ENCODE data around the gene TP63.

TP63 gene

GRCh38 chr3:189687475-189687874, 56.3 kb downstream of the TP63 start:
- DNase-seq = no peak

GRCh38 chr3:189688262-189688661, 57.1 kb downstream of the TP63 start:
- peak; percentile 52 for DNase-seq

GRCh38 chr3:189689625-189690024, 58.4 kb downstream of the TP63 start:
- peak; percentile 17 for DNase-seq

- DNase-seq = no peak
Measured at GRCh38 chr3:189690237-189690636, 59.0 kb downstream of the TP63 start.

GRCh38 chr3:189690672-189691071, 59.5 kb downstream of the TP63 start:
- DNase-seq = no peak

GRCh38 chr3:189695400-189695799, 64.2 kb downstream of the TP63 start:
- DNase-seq = no peak

GRCh38 chr3:189698811-189699210, 67.6 kb downstream of the TP63 start:
- DNase-seq = no peak

GRCh38 chr3:189699885-189700284, 68.7 kb downstream of the TP63 start:
- DNase-seq = no peak

GRCh38 chr3:189702066-189702646, 71.0 kb downstream of the TP63 start:
- no peak for DNase-seq

GRCh38 chr3:189703865-189704264, 72.7 kb downstream of the TP63 start:
- DNase-seq = no peak

- no peak for DNase-seq
Measured at GRCh38 chr3:189708375-189708774, 77.2 kb downstream of the TP63 start.

GRCh38 chr3:189710620-189711402, 79.6 kb downstream of the TP63 start:
- no peak for DNase-seq

- peak; percentile 100 for DNase-seq
Measured at GRCh38 chr3:189712906-189713483, 81.8 kb downstream of the TP63 start.

- no peak for DNase-seq
Measured at GRCh38 chr3:189714991-189715961, 84.1 kb downstream of the TP63 start.

- no peak for DNase-seq
Measured at GRCh38 chr3:189718215-189718614, 87.0 kb downstream of the TP63 start.

GRCh38 chr3:189720736-189721417, 89.7 kb downstream of the TP63 start:
- DNase-seq = no peak

- no peak for DNase-seq
Measured at GRCh38 chr3:189721873-189722665, 90.9 kb downstream of the TP63 start.

GRCh38 chr3:189724356-189724755, 93.2 kb downstream of the TP63 start:
- DNase-seq = peak; percentile 15

- no peak for DNase-seq
Measured at GRCh38 chr3:189726277-189726676, 95.1 kb downstream of the TP63 start.

GRCh38 chr3:189727158-189727557, 96.0 kb downstream of the TP63 start:
- no peak for DNase-seq

- no peak for DNase-seq
Measured at GRCh38 chr3:189727898-189728297, 96.7 kb downstream of the TP63 start.

GRCh38 chr3:189728915-189729314, 97.7 kb downstream of the TP63 start:
- no peak for DNase-seq
